ENCODE data around the gene TMEM132E.

The TMEM132E gene

GRCh38 chr17:34675143-34675542, 95.8 kb downstream of the TMEM132E start:
- ATAC-seq: no peak
- TF ChIP-seq PPARA (CRISPR knock-in tag; IDR thresholded peaks at IDR 0.05; ENCODE audit: borderline replicate concordance) (no peak), ISL1 (CRISPR knock-in tag; IDR thresholded peaks at IDR 0.05) (no peak), ZC3H10 (CRISPR knock-in tag; IDR thresholded peaks at IDR 0.05) (no peak), CSDC2 (CRISPR knock-in tag; IDR thresholded peaks at IDR 0.05) (no peak), TCF4 (CRISPR knock-in tag; IDR thresholded peaks at IDR 0.05; ENCODE audit: borderline replicate concordance) (no peak), ZFP30 (CRISPR knock-in tag; IDR thresholded peaks at IDR 0.05) (no peak), TOX (CRISPR knock-in tag; IDR thresholded peaks at IDR 0.05; ENCODE audit: borderline replicate concordance) (no peak)

- no peak for TF ChIP-seq CREB5 (CRISPR knock-in tag; IDR thresholded peaks at IDR 0.05; ENCODE audit: low read depth)
- no peak for TF ChIP-seq ZFP3 (CRISPR knock-in tag; IDR thresholded peaks at IDR 0.05)
- no peak for TF ChIP-seq ARNTL (CRISPR knock-in tag; IDR thresholded peaks at IDR 0.05; ENCODE audit: borderline replicate concordance, low read depth)
- no peak for TF ChIP-seq RARB (CRISPR knock-in tag; IDR thresholded peaks at IDR 0.05)
- no peak for TF ChIP-seq CSRNP3 (CRISPR knock-in tag; IDR thresholded peaks at IDR 0.05)
- no peak for TF ChIP-seq OSR1 (CRISPR knock-in tag; IDR thresholded peaks at IDR 0.05)
- TF ChIP-seq ZC3H10 (CRISPR knock-in tag; IDR thresholded peaks at IDR 0.05): no peak
- TF ChIP-seq PATZ1 (CRISPR knock-in tag; IDR thresholded peaks at IDR 0.05; ENCODE audit: borderline replicate concordance): no peak
- TF ChIP-seq ZNF565 (CRISPR knock-in tag; conservative IDR thresholded peaks at IDR 0.05; ENCODE audit: low read depth): no peak
- no peak for TF ChIP-seq PPARA (CRISPR knock-in tag; IDR thresholded peaks at IDR 0.05; ENCODE audit: borderline replicate concordance)
- TF ChIP-seq BACH2 (CRISPR knock-in tag; IDR thresholded peaks at IDR 0.05; ENCODE audit: borderline replicate concordance): no peak
- no peak for TF ChIP-seq ZNF8 (CRISPR knock-in tag; IDR thresholded peaks at IDR 0.05)
- no peak for TF ChIP-seq CSDC2 (CRISPR knock-in tag; IDR thresholded peaks at IDR 0.05)
- no peak for ATAC-seq
Measured at GRCh38 chr17:34675605-34676004, 96.2 kb downstream of the TMEM132E start.

GRCh38 chr17:34680151-34680550, 100.8 kb downstream of the TMEM132E start:
- TF ChIP-seq TOX (CRISPR knock-in tag; IDR thresholded peaks at IDR 0.05; ENCODE audit: borderline replicate concordance): no peak
- TF ChIP-seq PATZ1 (CRISPR knock-in tag; IDR thresholded peaks at IDR 0.05; ENCODE audit: borderline replicate concordance): no peak
- TF ChIP-seq ZFP30 (CRISPR knock-in tag; IDR thresholded peaks at IDR 0.05): no peak
- TF ChIP-seq ISL1 (CRISPR knock-in tag; IDR thresholded peaks at IDR 0.05): no peak
- ATAC-seq: no peak

- ATAC-seq: no peak
- TF ChIP-seq POU6F1 (CRISPR knock-in tag; IDR thresholded peaks at IDR 0.05; ENCODE audit: borderline replicate concordance, low read depth): no peak
- no peak for TF ChIP-seq GLIS3 (CRISPR knock-in tag; IDR thresholded peaks at IDR 0.05)
- no peak for TF ChIP-seq ESRRG (CRISPR knock-in tag; IDR thresholded peaks at IDR 0.05)
- TF ChIP-seq CSRNP3 (CRISPR knock-in tag; IDR thresholded peaks at IDR 0.05): no peak
- no peak for TF ChIP-seq ZFP3 (CRISPR knock-in tag; IDR thresholded peaks at IDR 0.05)
- no peak for TF ChIP-seq ZNF565 (CRISPR knock-in tag; conservative IDR thresholded peaks at IDR 0.05; ENCODE audit: low read depth)
- no peak for TF ChIP-seq PATZ1 (CRISPR knock-in tag; IDR thresholded peaks at IDR 0.05; ENCODE audit: borderline replicate concordance)
- no peak for TF ChIP-seq PPARA (CRISPR knock-in tag; IDR thresholded peaks at IDR 0.05; ENCODE audit: borderline replicate concordance)
- TF ChIP-seq ZNF8 (CRISPR knock-in tag; IDR thresholded peaks at IDR 0.05): no peak
Measured at GRCh38 chr17:34682305-34682704, 102.9 kb downstream of the TMEM132E start.

Measured in SK-N-SH treated with all-trans-retinoic acid at 6 μM for 48 hours (cell line).